HEK293T (cell line): Measurements from ENCODE around the gene GPATCH8.

Experiments used
- CTCF ChIA-PET: fragments of 350-600 bp; formaldehyde crosslinking; extraction: SDS; loops from one replicate; lab custom pipeline; 2021; ENCODE audit warnings: antibody characterized with exemption, inconsistent platforms; lab: Yijun Ruan, JAX
- POLR2A ChIA-PET: fragments of 350-600 bp; formaldehyde crosslinking; extraction: SDS; loops from one replicate; lab custom pipeline; 2020; ENCODE audit warnings: antibody characterized with exemption, inconsistent platforms; lab: Yijun Ruan, JAX
- DNase-seq: peaks from one replicate; pipeline ENCODE4 v3.0.0; 2012; ENCODE audit warnings: mixed read lengths; ENCODE audit errors: extremely low spot score
- ARNT ChIP-seq: fragments of 450-650 bp; IDR thresholded peaks from 2 replicates; pipeline ENCODE4 v1.6.1; 2017; ENCODE audit warnings: mild to moderate bottlenecking
- BHLHE40 ChIP-seq: fragments of 450-650 bp; IDR thresholded peaks from 2 replicates; pipeline ENCODE4 v1.6.1; 2016; ENCODE audit warnings: mild to moderate bottlenecking, moderate library complexity, borderline replicate concordance
- CTBP1 ChIP-seq: fragments of 450-650 bp; IDR thresholded peaks from 2 replicates; pipeline ENCODE4 v1.6.1; 2016; ENCODE audit warnings: borderline replicate concordance
- ELF4 ChIP-seq: fragments of 450-650 bp; IDR thresholded peaks from 2 replicates; pipeline ENCODE4 v1.6.1; 2017; ENCODE audit warnings: antibody characterized with exemption
- FOXA1 ChIP-seq: fragments of 450-650 bp; IDR thresholded peaks from 2 replicates; pipeline ENCODE4 v1.6.1; 2016; ENCODE audit warnings: mild to moderate bottlenecking
- FOXK2 ChIP-seq: fragments of 450-650 bp; IDR thresholded peaks from 2 replicates; pipeline ENCODE4 v1.6.1; 2016; ENCODE audit warnings: mild to moderate bottlenecking
- FOXM1 ChIP-seq: fragments of 450-650 bp; IDR thresholded peaks from 2 replicates; pipeline ENCODE4 v1.6.1; 2017; ENCODE audit warnings: mild to moderate bottlenecking, borderline replicate concordance
- HDGF ChIP-seq: fragments of 450-650 bp; IDR thresholded peaks from 2 replicates; pipeline ENCODE4 v1.6.1; 2017; ENCODE audit warnings: antibody characterized with exemption, borderline replicate concordance
- L3MBTL2 ChIP-seq: fragments of 450-650 bp; conservative IDR thresholded peaks from 2 replicates; pipeline ENCODE4 v1.6.1; 2016; ENCODE audit warnings: mild to moderate bottlenecking
- LEF1 ChIP-seq: fragments of 450-650 bp; IDR thresholded peaks from 2 replicates; pipeline ENCODE4 v1.6.1; 2017; ENCODE audit warnings: mild to moderate bottlenecking, borderline replicate concordance
- NFRKB ChIP-seq: fragments of 450-650 bp; IDR thresholded peaks from 2 replicates; pipeline ENCODE4 v1.6.1; 2016; ENCODE audit warnings: mild to moderate bottlenecking, moderate library complexity
- PKNOX1 ChIP-seq: fragments of 450-650 bp; IDR thresholded peaks from 2 replicates; pipeline ENCODE4 v1.6.1; 2016
- SP1 ChIP-seq: fragments of 450-650 bp; IDR thresholded peaks from 2 replicates; pipeline ENCODE4 v1.6.1; 2017
- SUZ12 ChIP-seq: fragments of 450-650 bp; IDR thresholded peaks from 2 replicates; pipeline ENCODE4 v1.6.1; 2016; ENCODE audit warnings: mild to moderate bottlenecking
- TARDBP ChIP-seq: fragments of 450-650 bp; IDR thresholded peaks from 2 replicates; pipeline ENCODE4 v1.6.1; 2016
- ZNF384 ChIP-seq: fragments of 450-650 bp; IDR thresholded peaks from 2 replicates; pipeline ENCODE4 v1.6.1; 2016

The GPATCH8 gene

GRCh38 chr17:44380767-44381166 lies 122.4 kb downstream of the GPATCH8 start:
- ChIA-PET POLR2A (no interaction called here), CTCF (interaction anchor here (0.6 kb wide), 1 partner anchor 171 kb away, joined by 4 read pairs; no protein-coding TSS in a partner anchor)
- no peak for TF ChIP-seq FOXK2
- no peak for TF ChIP-seq HDGF
- TF ChIP-seq L3MBTL2, result no peak
- no peak for TF ChIP-seq SP1
- no peak for TF ChIP-seq ZNF384
- TF ChIP-seq ELF4, result no peak
- TF ChIP-seq BHLHE40, result no peak
- TF ChIP-seq FOXA1, result no peak
- TF ChIP-seq SUZ12, result no peak
- no peak for TF ChIP-seq TARDBP
- TF ChIP-seq NFRKB, result no peak
- TF ChIP-seq FOXM1, result no peak
- no peak for TF ChIP-seq ARNT
- no peak for TF ChIP-seq LEF1
- TF ChIP-seq CTBP1, result no peak
- no peak for TF ChIP-seq PKNOX1
- DNase-seq, result no peak

GRCh38 chr17:44379887-44380286 lies 123.3 kb downstream of the GPATCH8 start:
- TF ChIP-seq ELF4, result no peak
- TF ChIP-seq SUZ12, result no peak
- no peak for TF ChIP-seq FOXM1
- no peak for TF ChIP-seq TARDBP
- no peak for TF ChIP-seq NFRKB
- no peak for TF ChIP-seq SP1
- no peak for TF ChIP-seq PKNOX1
- no peak for TF ChIP-seq FOXA1
- no peak for TF ChIP-seq LEF1
- no peak for TF ChIP-seq HDGF
- POLR2A ChIA-PET, result no interaction called here
- DNase-seq, result no peak
- CTCF ChIA-PET, result interaction anchor here (0.6 kb wide), 1 partner anchor 170 kb away, joined by 4 read pairs; no protein-coding TSS in a partner anchor

GRCh38 chr17:44378171-44378705 lies 125.0 kb downstream of the GPATCH8 start:
- CTCF ChIA-PET, result no interaction called here
- no peak for TF ChIP-seq TARDBP
- no peak for TF ChIP-seq L3MBTL2
- TF ChIP-seq BHLHE40, result no peak
- no peak for TF ChIP-seq FOXM1
- no peak for TF ChIP-seq ARNT
- no peak for TF ChIP-seq ELF4
- POLR2A ChIA-PET, result no interaction called here
- no peak for DNase-seq

- TF ChIP-seq CTBP1 (no peak), LEF1 (no peak), FOXM1 (no peak), L3MBTL2 (no peak), ZNF384 (no peak), NFRKB (no peak), HDGF (no peak), SP1 (no peak), SUZ12 (no peak), PKNOX1 (no peak), FOXA1 (no peak)
- DNase-seq, result no peak
- ChIA-PET POLR2A (interaction anchor here (1.5 kb wide), 1 partner anchor 8 kb away, joined by 8 read pairs; no protein-coding TSS in a partner anchor), CTCF (interaction anchor here (0.6 to 1.5 kb wide), 5 partner anchors 9 to 478 kb away, joined by 3 to 7 read pairs (median 3); partner anchors contain the start of gene FAM171A2)
These were observed 126.4 kb downstream of the GPATCH8 start for GRCh38 chr17:44376779-44377178.

- peak; percentile 62 for DNase-seq
- TF ChIP-seq HDGF, result no peak
- TF ChIP-seq ARNT, result no peak
- TF ChIP-seq CTBP1, result no peak
- TF ChIP-seq ELF4, result no peak
- TF ChIP-seq PKNOX1, result no peak
- TF ChIP-seq ZNF384, result no peak
- no peak for TF ChIP-seq LEF1
- TF ChIP-seq NFRKB, result no peak
- no peak for TF ChIP-seq FOXK2
- TF ChIP-seq BHLHE40, result no peak
- no peak for TF ChIP-seq SP1
- TF ChIP-seq FOXA1, result no peak
- no peak for TF ChIP-seq SUZ12
- no peak for TF ChIP-seq TARDBP
- no peak for TF ChIP-seq L3MBTL2
- no peak for TF ChIP-seq FOXM1
- CTCF ChIA-PET, result interaction anchor here (0.6 to 1.5 kb wide), 5 partner anchors 9 to 157 kb away, joined by 3 to 7 read pairs (median 3); partner anchors contain the start of gene FAM171A2
- POLR2A ChIA-PET, result interaction anchor here (0.8 to 1.5 kb wide), 3 partner anchors 8 to 10 kb away, joined by 3 to 8 read pairs (median 6); no protein-coding TSS in a partner anchor
These were observed 127.1 kb downstream of the GPATCH8 start for GRCh38 chr17:44376124-44376523.
